WTC11 (cell line): ENCODE results near the gene TMEM117. TPM values are rescaled to one million over a fixed set of nuclear protein-coding genes. Genes with fewer than 3 reads are reported as not detected.
A peak's percentile ranks its signal among the peaks of the same experiment; 100 is the strongest.

ENCODE experiments used
- ATAC-seq: fragments of 200-7000 bp; cut with Tn5 transposase; 2 replicates; pipeline ENCODE4 v1.10.0; 2021; ENCODE audit warnings: mild to moderate bottlenecking, moderate library complexity
- CTCF ChIA-PET: fragments of 300-600 bp; sonication (Branson Sonifier 250); formaldehyde crosslinking; loops from one replicate; lab custom pipeline; 2021; ENCODE audit warnings: antibody characterized with exemption; lab: Charles Lee
- POLR2A ChIA-PET: fragments of 350-600 bp; sonication (Branson Sonifier 250); formaldehyde crosslinking; loops from one replicate; lab custom pipeline; 2021; ENCODE audit warnings: antibody characterized with exemption; lab: Charles Lee
- DNase-seq: peaks from one replicate; pipeline ENCODE4 v3.0.0; 2021; ENCODE audit warnings: low spot score
- H3K27ac Mint-ChIP-seq: 2 replicates; pipeline ENCODE4 v1.8.0; 2021; ENCODE audit warnings: mixed read lengths
- H3K27me3 Mint-ChIP-seq: 2 replicates; pipeline ENCODE4 v1.8.0; 2021; ENCODE audit warnings: low read depth, mild to moderate bottlenecking, moderate library complexity, mixed read lengths
- H3K36me3 Mint-ChIP-seq: 2 replicates; pipeline ENCODE4 v1.8.0; 2021; ENCODE audit warnings: mixed read lengths
- H3K4me1 Mint-ChIP-seq: 2 replicates; pipeline ENCODE4 v1.8.0; 2022; ENCODE audit warnings: mixed read lengths
- H3K4me3 Mint-ChIP-seq: 2 replicates; pipeline ENCODE4 v1.8.0; 2021; ENCODE audit warnings: mild to moderate bottlenecking, moderate library complexity, mixed read lengths
- H3K9me3 Mint-ChIP-seq: 2 replicates; pipeline ENCODE4 v1.8.0; 2021; ENCODE audit warnings: mixed read lengths
- ATF1 ChIP-seq: sonication (generic); formaldehyde crosslinking; IDR thresholded peaks from 2 replicates; pipeline ENCODE4 v1.8.1; 2023; ENCODE audit warnings: mild to moderate bottlenecking, moderate library complexity, missing genetic modification reagents
- CBFB ChIP-seq: sonication (generic); formaldehyde crosslinking; IDR thresholded peaks from 2 replicates; pipeline ENCODE4 v1.8.1; 2022; ENCODE audit warnings: mild to moderate bottlenecking, low read depth, missing genetic modification reagents
- CREB1 ChIP-seq: sonication (generic); formaldehyde crosslinking; IDR thresholded peaks from 2 replicates; pipeline ENCODE4 v1.8.0; 2023; ENCODE audit warnings: mild to moderate bottlenecking, missing genetic modification reagents
- CREM ChIP-seq: sonication (generic); formaldehyde crosslinking; IDR thresholded peaks from 2 replicates; pipeline ENCODE4 v1.8.1; 2022; ENCODE audit warnings: mild to moderate bottlenecking, missing genetic modification reagents, moderate library complexity
- ELF4 ChIP-seq: sonication (generic); formaldehyde crosslinking; IDR thresholded peaks from 2 replicates; pipeline ENCODE4 v1.8.1; 2022; ENCODE audit warnings: low read depth, mild to moderate bottlenecking, moderate library complexity, missing genetic modification reagents
- GABPB1 ChIP-seq: sonication (generic); formaldehyde crosslinking; IDR thresholded peaks from 2 replicates; pipeline ENCODE4 v1.8.1; 2023; ENCODE audit warnings: mild to moderate bottlenecking, missing genetic modification reagents
- TEAD1 ChIP-seq: sonication (generic); formaldehyde crosslinking; IDR thresholded peaks from 2 replicates; pipeline ENCODE4 v1.8.0; 2022; ENCODE audit warnings: mild to moderate bottlenecking, missing genetic modification reagents
- ZNF138 ChIP-seq: sonication (generic); formaldehyde crosslinking; conservative IDR thresholded peaks from 2 replicates; pipeline ENCODE4 v1.8.1; 2022; ENCODE audit warnings: mild to moderate bottlenecking, moderate library complexity, missing genetic modification reagents
- ZNF317 ChIP-seq: sonication (generic); formaldehyde crosslinking; IDR thresholded peaks from 2 replicates; pipeline ENCODE4 v1.8.1; 2023; ENCODE audit warnings: low read depth, mild to moderate bottlenecking, moderate library complexity, missing genetic modification reagents, borderline replicate concordance
- total RNA-seq: library from RNA; stranded (reverse); gene quantifications from 3 replicates; pipeline ENCODE4 v1.2.3, GENCODE V29; 2021
- TF ChIP-seq, protein P1 (sequence below): sonication (generic); formaldehyde crosslinking; IDR thresholded peaks from 2 replicates; pipeline ENCODE4 v1.8.0; 2022; ENCODE audit warnings: missing genetic modification reagents
- TF ChIP-seq, protein P2 (sequence below): fragments of 250-450 bp; sonication (Bioruptor Pico); conservative IDR thresholded peaks from 2 replicates; pipeline ENCODE4 v1.9.0; 2021; ENCODE audit warnings: mild to moderate bottlenecking
- TF ChIP-seq, protein P3 (sequence below): fragments of 250-450 bp; sonication (Bioruptor Pico); IDR thresholded peaks from 2 replicates; pipeline ENCODE4 v1.9.0; 2021; ENCODE audit warnings: moderate library complexity, mild to moderate bottlenecking, inconsistent platforms, borderline replicate concordance
- TF ChIP-seq, protein P4 (sequence below): sonication (generic); formaldehyde crosslinking; conservative IDR thresholded peaks from 2 replicates; pipeline ENCODE4 v1.8.1; 2023; ENCODE audit warnings: mild to moderate bottlenecking, low read depth, missing genetic modification reagents, moderate library complexity
- TF ChIP-seq, protein P5 (sequence below): fragments of 250-450 bp; sonication (Bioruptor Pico); IDR thresholded peaks from 2 replicates; pipeline ENCODE4 v1.9.0; 2021; ENCODE audit warnings: mild to moderate bottlenecking

TMEM117 gene
- total RNA-seq, 1 experiment from 2014 or later = 1.5 TPM

DNA sequence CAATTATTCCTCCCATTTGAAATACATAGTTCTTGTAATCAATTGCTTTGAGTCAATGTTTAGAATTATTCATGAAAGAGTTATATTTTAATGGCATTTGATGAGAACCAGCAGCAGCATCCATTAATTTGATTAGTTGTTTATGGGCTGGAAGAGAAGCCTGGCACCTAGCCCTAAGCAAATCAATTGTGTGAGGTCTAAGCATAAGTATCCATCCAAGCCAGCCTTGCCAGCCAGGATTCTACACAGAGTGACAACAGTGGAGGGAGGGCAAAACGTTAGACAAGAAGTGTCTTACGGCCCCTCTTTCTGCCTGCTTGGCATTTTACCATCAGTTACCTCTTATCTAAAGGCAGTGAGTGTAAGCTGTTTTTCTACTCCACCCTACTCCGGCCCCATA, 561.8 kb downstream of the TMEM117 start (continued):
- TF ChIP-seq, protein P1, sequence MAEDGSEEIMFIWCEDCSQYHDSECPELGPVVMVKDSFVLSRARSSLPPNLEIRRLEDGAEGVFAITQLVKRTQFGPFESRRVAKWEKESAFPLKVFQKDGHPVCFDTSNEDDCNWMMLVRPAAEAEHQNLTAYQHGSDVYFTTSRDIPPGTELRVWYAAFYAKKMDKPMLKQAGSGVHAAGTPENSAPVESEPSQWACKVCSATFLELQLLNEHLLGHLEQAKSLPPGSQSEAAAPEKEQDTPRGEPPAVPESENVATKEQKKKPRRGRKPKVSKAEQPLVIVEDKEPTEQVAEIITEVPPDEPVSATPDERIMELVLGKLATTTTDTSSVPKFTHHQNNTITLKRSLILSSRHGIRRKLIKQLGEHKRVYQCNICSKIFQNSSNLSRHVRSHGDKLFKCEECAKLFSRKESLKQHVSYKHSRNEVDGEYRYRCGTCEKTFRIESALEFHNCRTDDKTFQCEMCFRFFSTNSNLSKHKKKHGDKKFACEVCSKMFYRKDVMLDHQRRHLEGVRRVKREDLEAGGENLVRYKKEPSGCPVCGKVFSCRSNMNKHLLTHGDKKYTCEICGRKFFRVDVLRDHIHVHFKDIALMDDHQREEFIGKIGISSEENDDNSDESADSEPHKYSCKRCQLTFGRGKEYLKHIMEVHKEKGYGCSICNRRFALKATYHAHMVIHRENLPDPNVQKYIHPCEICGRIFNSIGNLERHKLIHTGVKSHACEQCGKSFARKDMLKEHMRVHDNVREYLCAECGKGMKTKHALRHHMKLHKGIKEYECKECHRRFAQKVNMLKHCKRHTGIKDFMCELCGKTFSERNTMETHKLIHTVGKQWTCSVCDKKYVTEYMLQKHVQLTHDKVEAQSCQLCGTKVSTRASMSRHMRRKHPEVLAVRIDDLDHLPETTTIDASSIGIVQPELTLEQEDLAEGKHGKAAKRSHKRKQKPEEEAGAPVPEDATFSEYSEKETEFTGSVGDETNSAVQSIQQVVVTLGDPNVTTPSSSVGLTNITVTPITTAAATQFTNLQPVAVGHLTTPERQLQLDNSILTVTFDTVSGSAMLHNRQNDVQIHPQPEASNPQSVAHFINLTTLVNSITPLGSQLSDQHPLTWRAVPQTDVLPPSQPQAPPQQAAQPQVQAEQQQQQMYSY (CRISPR knock-in tag) = no peak
- TF ChIP-seq ZNF138 (CRISPR knock-in tag) = no peak

DNA sequence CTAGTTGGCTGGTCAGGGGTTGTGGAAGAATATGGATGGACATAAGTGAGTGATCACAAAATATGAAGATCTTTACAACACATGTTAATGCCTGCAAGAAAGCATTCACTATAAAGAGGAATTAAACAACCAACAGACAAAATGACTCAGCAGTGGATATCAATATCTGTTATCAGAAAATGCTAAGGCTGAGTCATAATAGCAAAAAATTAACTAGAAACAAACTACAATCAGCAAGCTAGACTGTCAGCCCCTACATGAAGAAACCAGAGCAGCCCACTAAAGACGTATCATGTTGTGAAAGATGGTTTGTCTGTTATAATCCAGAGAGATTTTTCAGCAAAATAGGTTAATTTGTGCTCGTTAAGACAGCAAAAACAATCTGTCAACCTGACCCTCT, 567.3 kb downstream of the TMEM117 start:
- no peaks in the 10 kb centered on the region for H3K27me3 Mint-ChIP-seq
- H3K27ac Mint-ChIP-seq = no peak overlapping the region
- H3K9me3 Mint-ChIP-seq = peaks cover 21% of the 10 kb centered on the region
- no peak for ATAC-seq
- peaks cover 31% of the 10 kb centered on the region for H3K4me1 Mint-ChIP-seq
- POLR2A ChIA-PET = no interaction called here
- no peaks in the 10 kb centered on the region for H3K36me3 Mint-ChIP-seq
- TF ChIP-seq GABPB1 (CRISPR knock-in tag) = no peak
- no peak for TF ChIP-seq ATF1 (CRISPR knock-in tag)
- TF ChIP-seq, protein P2, sequence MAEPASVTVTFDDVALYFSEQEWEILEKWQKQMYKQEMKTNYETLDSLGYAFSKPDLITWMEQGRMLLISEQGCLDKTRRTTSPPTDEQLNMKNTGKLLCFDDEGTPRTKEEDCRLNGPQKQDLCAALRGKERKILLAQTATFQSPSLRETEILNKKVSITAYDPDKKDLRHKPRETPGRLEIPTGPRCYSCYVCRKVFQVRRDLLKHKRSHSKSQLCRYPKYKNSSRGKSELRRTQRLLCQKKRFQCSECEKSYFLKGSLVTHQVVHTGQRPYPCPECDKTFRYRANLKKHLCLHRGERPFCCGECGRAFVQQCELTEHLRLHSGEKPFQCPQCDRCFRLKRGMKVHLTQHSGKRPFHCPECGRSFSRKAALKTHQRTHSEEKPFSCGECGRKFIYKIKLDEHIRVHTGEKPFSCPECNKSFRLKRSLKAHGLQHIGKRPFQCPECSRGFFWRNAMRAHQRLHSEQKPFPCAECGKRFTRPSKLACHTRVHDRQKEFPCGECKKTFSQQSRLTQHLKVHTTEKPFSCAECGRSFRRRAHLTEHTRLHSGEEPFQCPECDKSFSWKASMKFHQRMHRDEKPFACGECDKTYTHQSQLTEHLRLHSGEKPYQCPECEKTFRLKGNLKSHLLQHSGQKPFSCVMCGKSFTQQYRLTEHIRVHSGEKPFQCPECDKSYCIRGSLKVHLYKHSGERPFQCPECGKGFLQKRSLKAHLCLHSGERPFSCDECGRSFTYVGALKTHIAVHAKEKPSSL (CRISPR knock-in tag) = no peak
- TF ChIP-seq, protein P3, sequence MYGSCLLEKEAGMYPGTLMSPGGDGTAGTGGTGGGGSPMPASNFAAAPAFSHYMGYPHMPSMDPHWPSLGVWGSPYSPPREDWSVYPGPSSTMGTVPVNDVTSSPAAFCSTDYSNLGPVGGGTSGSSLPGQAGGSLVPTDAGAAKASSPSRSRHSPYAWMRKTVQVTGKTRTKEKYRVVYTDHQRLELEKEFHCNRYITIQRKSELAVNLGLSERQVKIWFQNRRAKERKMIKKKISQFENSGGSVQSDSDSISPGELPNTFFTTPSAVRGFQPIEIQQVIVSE = no peak
- TF ChIP-seq CREB1 (CRISPR knock-in tag) = no peak
- TF ChIP-seq CREM (CRISPR knock-in tag) = no peak
- TF ChIP-seq, protein P4, sequence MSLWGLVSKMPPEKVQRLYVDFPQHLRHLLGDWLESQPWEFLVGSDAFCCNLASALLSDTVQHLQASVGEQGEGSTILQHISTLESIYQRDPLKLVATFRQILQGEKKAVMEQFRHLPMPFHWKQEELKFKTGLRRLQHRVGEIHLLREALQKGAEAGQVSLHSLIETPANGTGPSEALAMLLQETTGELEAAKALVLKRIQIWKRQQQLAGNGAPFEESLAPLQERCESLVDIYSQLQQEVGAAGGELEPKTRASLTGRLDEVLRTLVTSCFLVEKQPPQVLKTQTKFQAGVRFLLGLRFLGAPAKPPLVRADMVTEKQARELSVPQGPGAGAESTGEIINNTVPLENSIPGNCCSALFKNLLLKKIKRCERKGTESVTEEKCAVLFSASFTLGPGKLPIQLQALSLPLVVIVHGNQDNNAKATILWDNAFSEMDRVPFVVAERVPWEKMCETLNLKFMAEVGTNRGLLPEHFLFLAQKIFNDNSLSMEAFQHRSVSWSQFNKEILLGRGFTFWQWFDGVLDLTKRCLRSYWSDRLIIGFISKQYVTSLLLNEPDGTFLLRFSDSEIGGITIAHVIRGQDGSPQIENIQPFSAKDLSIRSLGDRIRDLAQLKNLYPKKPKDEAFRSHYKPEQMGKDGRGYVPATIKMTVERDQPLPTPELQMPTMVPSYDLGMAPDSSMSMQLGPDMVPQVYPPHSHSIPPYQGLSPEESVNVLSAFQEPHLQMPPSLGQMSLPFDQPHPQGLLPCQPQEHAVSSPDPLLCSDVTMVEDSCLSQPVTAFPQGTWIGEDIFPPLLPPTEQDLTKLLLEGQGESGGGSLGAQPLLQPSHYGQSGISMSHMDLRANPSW (CRISPR knock-in tag) = no peak
- TF ChIP-seq, all 79 proteins: peak for 0
- CTCF ChIA-PET = no interaction called here
- no peak for DNase-seq
- no peak overlapping the region for H3K4me3 Mint-ChIP-seq

DNA sequence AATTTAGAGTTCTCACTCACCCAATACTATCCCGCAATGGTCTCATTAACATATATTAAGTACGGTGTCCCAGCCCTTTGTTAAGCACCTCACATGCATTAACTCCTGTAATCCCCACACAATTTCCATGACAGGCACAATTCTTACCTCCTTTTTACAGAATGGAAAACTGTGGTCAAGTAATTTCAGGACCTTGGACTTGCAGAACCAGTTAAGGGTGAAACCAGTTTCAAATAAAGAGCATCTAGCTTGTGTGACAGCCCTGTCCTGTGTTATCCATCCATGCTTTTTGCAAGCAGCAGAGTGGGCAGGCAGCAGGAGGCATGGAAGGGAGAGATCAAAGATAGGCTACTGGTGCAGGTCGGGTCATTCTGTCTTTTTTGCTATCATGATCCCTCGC, 569.4 kb downstream of the TMEM117 start:
- CTCF ChIA-PET = interaction anchor here (0.5 kb wide), 1 partner anchor 88 kb away, joined by 3 read pairs; no protein-coding TSS in a partner anchor
- H3K36me3 Mint-ChIP-seq = no peaks in the 10 kb centered on the region
- peak; percentile 84 for ATAC-seq
- DNase-seq = no peak
- H3K27ac Mint-ChIP-seq = peak overlapping the region; percentile 81
- H3K9me3 Mint-ChIP-seq = peaks cover 24% of the 10 kb centered on the region
- H3K27me3 Mint-ChIP-seq = no peaks in the 10 kb centered on the region
- POLR2A ChIA-PET = no interaction called here
- peaks cover 31% of the 10 kb centered on the region for H3K4me1 Mint-ChIP-seq
- TF ChIP-seq, protein P5, sequence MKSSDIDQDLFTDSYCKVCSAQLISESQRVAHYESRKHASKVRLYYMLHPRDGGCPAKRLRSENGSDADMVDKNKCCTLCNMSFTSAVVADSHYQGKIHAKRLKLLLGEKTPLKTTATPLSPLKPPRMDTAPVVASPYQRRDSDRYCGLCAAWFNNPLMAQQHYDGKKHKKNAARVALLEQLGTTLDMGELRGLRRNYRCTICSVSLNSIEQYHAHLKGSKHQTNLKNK = no peak
- 0 out of 2 replicates have a peak, but pooled peaks have one; percentile 25 for TF ChIP-seq TEAD1 (CRISPR knock-in tag)
- no peak for TF ChIP-seq ZNF317 (CRISPR knock-in tag)
- TF ChIP-seq CBFB (CRISPR knock-in tag) = no peak
- no peak for TF ChIP-seq ELF4 (CRISPR knock-in tag)
- TF ChIP-seq, all 79 proteins: peak for 1
- H3K4me3 Mint-ChIP-seq = peak overlapping the region; percentile 26
